ENCODE measurements around the gene FAM50A. TPM values are rescaled to one million over a fixed set of nuclear protein-coding genes. Genes with fewer than 3 reads are reported as not detected.

FAM50A gene
- total RNA-seq, 1 donor from 2014 or later: 77.5 TPM

- H3K9me3 ChIP-seq: no peaks in the 10 kb centered on the region
- H3K27me3 ChIP-seq (ENCODE audit: low read depth): no peaks in the 10 kb centered on the region
- no peak for TF ChIP-seq CTCF (IDR thresholded peaks at IDR 0.05)
- H3K4me3 ChIP-seq: no peak overlapping the region
- no peak overlapping the region for H3K27ac ChIP-seq
- peaks cover 14% of the 10 kb centered on the region for H3K4me1 ChIP-seq
- DNase-seq (no peak), ATAC-seq (no peak)
- intact Hi-C loops (cut with DNase I): no loop called here
- H3K36me3 ChIP-seq: peaks cover 27% of the 10 kb centered on the region
Measured at GRCh38 chrX:154403192-154403591, 40.7 kb upstream of the FAM50A start.

GRCh38 chrX:154403858-154404257 lies 40.1 kb upstream of the FAM50A start:
- Histone ChIP-seq H3K27me3 (ENCODE audit: low read depth) (no peaks in the 10 kb centered on the region), H3K36me3 (peaks cover 27% of the 10 kb centered on the region), H3K9me3 (no peaks in the 10 kb centered on the region), H3K27ac (no peak overlapping the region), H3K4me3 (no peak overlapping the region), H3K4me1 (peaks cover 14% of the 10 kb centered on the region)
- intact Hi-C loops (cut with DNase I): no loop called here
- ATAC-seq (no peak), DNase-seq (no peak)
- no peak for TF ChIP-seq CTCF (IDR thresholded peaks at IDR 0.05)

GRCh38 chrX:154404625-154405192 lies 39.2 kb upstream of the FAM50A start:
- H3K4me3 ChIP-seq: no peak overlapping the region
- H3K27ac ChIP-seq: no peak overlapping the region
- intact Hi-C loops (cut with DNase I): no loop called here
- H3K9me3 ChIP-seq: no peaks in the 10 kb centered on the region
- ATAC-seq (no peak), DNase-seq (no peak)
- no peak for TF ChIP-seq CTCF (IDR thresholded peaks at IDR 0.05)
- peaks cover 10% of the 10 kb centered on the region for H3K4me1 ChIP-seq
- no peaks in the 10 kb centered on the region for H3K27me3 ChIP-seq (ENCODE audit: low read depth)
- peaks cover 18% of the 10 kb centered on the region for H3K36me3 ChIP-seq

- intact Hi-C loops (cut with DNase I): no loop called here
- H3K4me1 ChIP-seq: peaks cover 6% of the 10 kb centered on the region
- no peaks in the 10 kb centered on the region for H3K27me3 ChIP-seq (ENCODE audit: low read depth)
- H3K9me3 ChIP-seq: no peaks in the 10 kb centered on the region
- TF ChIP-seq CTCF (IDR thresholded peaks at IDR 0.05): no peak
- H3K36me3 ChIP-seq: no peaks in the 10 kb centered on the region
- H3K4me3 ChIP-seq: peak overlapping the region; percentile 56
- H3K27ac ChIP-seq: peak overlapping the region; percentile 75
- DNase-seq: no peak
- ATAC-seq: no peak
Measured at GRCh38 chrX:154408659-154409221, 35.2 kb upstream of the FAM50A start.

- no peak for TF ChIP-seq CTCF (IDR thresholded peaks at IDR 0.05)
Measured at GRCh38 chrX:154409222-154409871, 34.6 kb upstream of the FAM50A start, which contains the start of gene DNASE1L1. TSS of gene DNASE1L1 (minus strand) at chrX:154409254. CDS start at chrX:154405568, 3,686 bp downstream.

More at GRCh38 chrX:154409222-154409871, 34.6 kb upstream of the FAM50A start, which contains the start of gene DNASE1L1:
- H3K27me3 ChIP-seq (ENCODE audit: low read depth): no peaks in the 10 kb centered on the region
- intact Hi-C loops (cut with DNase I): no loop called here
- peak; percentile 79 to 89 for ATAC-seq
- peak within 1 kb of the TSS; percentile 56 for H3K4me3 ChIP-seq
- H3K9me3 ChIP-seq: no peaks in the 10 kb centered on the region
- H3K36me3 ChIP-seq: no peaks in the 10 kb centered on the region
- DNase-seq: peak; percentile 91
- peak within 1 kb of the TSS; percentile 75 for H3K27ac ChIP-seq
- H3K4me1 ChIP-seq: peaks cover 6% of the 10 kb centered on the region

Data from lower lobe of right lung (tissue), 2 donors.